SK-N-SH treated with all-trans-retinoic acid at 6 μM for 48 hours (cell line): ENCODE results near the gene PCBP3.

Source experiments
- ISL1 ChIP-seq: fragments of 250-450 bp; sonication (Bioruptor Pico); IDR thresholded peaks from 2 replicates; pipeline ENCODE4 v2.1.2; 2022; ENCODE audit warnings: mild to moderate bottlenecking, moderate library complexity
- RARB ChIP-seq: fragments of 250-450 bp; sonication (Bioruptor Pico); IDR thresholded peaks from 2 replicates; pipeline ENCODE4 v1.8.0; 2021; ENCODE audit warnings: mild to moderate bottlenecking, moderate library complexity
- ZFP30 ChIP-seq: fragments of 450-650 bp; formaldehyde crosslinking; IDR thresholded peaks from 2 replicates; pipeline ENCODE4 v1.5.0; 2022; ENCODE audit warnings: mild to moderate bottlenecking, moderate library complexity

DNA sequence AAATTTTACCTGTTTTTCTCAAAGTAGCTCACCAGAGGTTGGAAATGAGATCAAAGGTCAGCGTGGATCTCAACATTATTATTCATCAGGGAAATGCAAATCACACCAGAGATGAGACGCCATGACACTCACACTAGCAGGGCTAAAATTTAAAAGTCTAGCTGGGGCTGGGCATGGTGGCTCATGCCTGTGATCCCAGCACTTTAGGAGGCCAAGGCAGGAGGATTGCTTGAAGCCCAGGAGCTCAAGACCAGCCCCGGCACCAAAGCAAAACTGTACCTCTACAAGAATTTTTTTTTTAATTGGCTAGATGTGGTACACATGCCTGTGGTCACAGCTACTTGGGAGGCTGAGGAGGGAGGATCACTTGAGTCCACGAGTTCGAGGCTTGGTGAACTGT lies 41.4 kb upstream of the PCBP3 start:
- TF ChIP-seq RARB (CRISPR knock-in tag) = no peak
- no peak for TF ChIP-seq ZFP30 (CRISPR knock-in tag)
- TF ChIP-seq ISL1 = no peak
